HepG2 (cell line): Measurements from ENCODE around the gene ZBTB43. TPM values are rescaled to one million over a fixed set of nuclear protein-coding genes. Genes with fewer than 3 reads are reported as not detected.

ENCODE experiments used
- CCDC6 ChIP-seq: sonication (generic); formaldehyde crosslinking; IDR thresholded peaks from 2 replicates; pipeline ENCODE4 v1.8.1; 2022; ENCODE audit warnings: mild to moderate bottlenecking, missing genetic modification reagents, moderate library complexity
- HBP1 ChIP-seq: IDR thresholded peaks from 2 replicates; pipeline ENCODE4 v1.6.1; 2016; ENCODE audit warnings: low read depth, control low read depth
- IRF2 ChIP-seq: IDR thresholded peaks from 2 replicates; pipeline ENCODE4 v1.6.1; 2018; ENCODE audit warnings: missing genetic modification reagents, missing compliant biosample characterization
- SIN3B ChIP-seq: fragments of 150-350 bp; IDR thresholded peaks from 2 replicates; pipeline ENCODE4 v1.6.1; 2014; ENCODE audit warnings: low read length
- ZFP36L1 ChIP-seq: sonication (generic); formaldehyde crosslinking; IDR thresholded peaks from 2 replicates; pipeline ENCODE4 v1.8.0; 2022; ENCODE audit warnings: mild to moderate bottlenecking, missing genetic modification reagents, moderate library complexity
- ZNF33A ChIP-seq: sonication (generic); formaldehyde crosslinking; IDR thresholded peaks from 2 replicates; pipeline ENCODE4 v1.5.1; 2020; ENCODE audit warnings: missing genetic modification reagents, mild to moderate bottlenecking, moderate library complexity, borderline replicate concordance
- ZNF484 ChIP-seq: sonication (generic); formaldehyde crosslinking; IDR thresholded peaks from 2 replicates; pipeline ENCODE4 v1.5.1; 2020; ENCODE audit warnings: mild to moderate bottlenecking, low read depth, missing genetic modification reagents, borderline replicate concordance
- polyA plus RNA-seq, 8 experiments: library from polyadenylated mRNA; depleted of rRNA in 3 of 8; stranded (reverse) in 7 of 8; unstranded in 1 of 8; fragments of >200 nt; fragmentation: Illumina TruSeq in 4 of 8; extraction: Trizol in 4 of 8; gene quantifications; 2 replicates each; pipeline versions ENCODE4 v1.2.1 to v1.2.3, GENCODE V29; 2011 to 2016; ENCODE audit warnings: low read depth in 4 of 8, missing spikeins in 1 of 8, mixed read lengths in 1 of 8; ENCODE audit not compliant: insufficient read depth in 1 of 8
- total RNA-seq, 5 experiments: library from RNA; depleted of rRNA; stranded (reverse); fragments of >200 nt; fragmentation: Illumina TruSeq; extraction: Trizol; gene quantifications; 2 replicates each; pipeline ENCODE4 v1.2.3, GENCODE V29; 2016; ENCODE audit warnings: low read depth in 1 of 5
- TF ChIP-seq, protein P1 (sequence below): sonication (generic); formaldehyde crosslinking; IDR thresholded peaks from 2 replicates; pipeline ENCODE4 v1.4.0; 2020; ENCODE audit warnings: mild to moderate bottlenecking, missing genetic modification reagents
- TF ChIP-seq, protein P2 (sequence below): sonication (generic); formaldehyde crosslinking; IDR thresholded peaks from 2 replicates; pipeline ENCODE4 v1.9.0; 2022; ENCODE audit warnings: low read depth, missing genetic modification reagents
- TF ChIP-seq, protein P3 (sequence below): sonication (generic); formaldehyde crosslinking; IDR thresholded peaks from 2 replicates; pipeline ENCODE4 v1.5.1; 2020; ENCODE audit warnings: missing genetic modification reagents, mild to moderate bottlenecking, borderline replicate concordance

ZBTB43 gene
- total and polyA plus RNA-seq, 2 of the 13 experiments (the other 11 are each of a cell fraction or from before 2014, with no cell fraction given) = 7.1 to 31.4 TPM

- TF ChIP-seq, protein P1, sequence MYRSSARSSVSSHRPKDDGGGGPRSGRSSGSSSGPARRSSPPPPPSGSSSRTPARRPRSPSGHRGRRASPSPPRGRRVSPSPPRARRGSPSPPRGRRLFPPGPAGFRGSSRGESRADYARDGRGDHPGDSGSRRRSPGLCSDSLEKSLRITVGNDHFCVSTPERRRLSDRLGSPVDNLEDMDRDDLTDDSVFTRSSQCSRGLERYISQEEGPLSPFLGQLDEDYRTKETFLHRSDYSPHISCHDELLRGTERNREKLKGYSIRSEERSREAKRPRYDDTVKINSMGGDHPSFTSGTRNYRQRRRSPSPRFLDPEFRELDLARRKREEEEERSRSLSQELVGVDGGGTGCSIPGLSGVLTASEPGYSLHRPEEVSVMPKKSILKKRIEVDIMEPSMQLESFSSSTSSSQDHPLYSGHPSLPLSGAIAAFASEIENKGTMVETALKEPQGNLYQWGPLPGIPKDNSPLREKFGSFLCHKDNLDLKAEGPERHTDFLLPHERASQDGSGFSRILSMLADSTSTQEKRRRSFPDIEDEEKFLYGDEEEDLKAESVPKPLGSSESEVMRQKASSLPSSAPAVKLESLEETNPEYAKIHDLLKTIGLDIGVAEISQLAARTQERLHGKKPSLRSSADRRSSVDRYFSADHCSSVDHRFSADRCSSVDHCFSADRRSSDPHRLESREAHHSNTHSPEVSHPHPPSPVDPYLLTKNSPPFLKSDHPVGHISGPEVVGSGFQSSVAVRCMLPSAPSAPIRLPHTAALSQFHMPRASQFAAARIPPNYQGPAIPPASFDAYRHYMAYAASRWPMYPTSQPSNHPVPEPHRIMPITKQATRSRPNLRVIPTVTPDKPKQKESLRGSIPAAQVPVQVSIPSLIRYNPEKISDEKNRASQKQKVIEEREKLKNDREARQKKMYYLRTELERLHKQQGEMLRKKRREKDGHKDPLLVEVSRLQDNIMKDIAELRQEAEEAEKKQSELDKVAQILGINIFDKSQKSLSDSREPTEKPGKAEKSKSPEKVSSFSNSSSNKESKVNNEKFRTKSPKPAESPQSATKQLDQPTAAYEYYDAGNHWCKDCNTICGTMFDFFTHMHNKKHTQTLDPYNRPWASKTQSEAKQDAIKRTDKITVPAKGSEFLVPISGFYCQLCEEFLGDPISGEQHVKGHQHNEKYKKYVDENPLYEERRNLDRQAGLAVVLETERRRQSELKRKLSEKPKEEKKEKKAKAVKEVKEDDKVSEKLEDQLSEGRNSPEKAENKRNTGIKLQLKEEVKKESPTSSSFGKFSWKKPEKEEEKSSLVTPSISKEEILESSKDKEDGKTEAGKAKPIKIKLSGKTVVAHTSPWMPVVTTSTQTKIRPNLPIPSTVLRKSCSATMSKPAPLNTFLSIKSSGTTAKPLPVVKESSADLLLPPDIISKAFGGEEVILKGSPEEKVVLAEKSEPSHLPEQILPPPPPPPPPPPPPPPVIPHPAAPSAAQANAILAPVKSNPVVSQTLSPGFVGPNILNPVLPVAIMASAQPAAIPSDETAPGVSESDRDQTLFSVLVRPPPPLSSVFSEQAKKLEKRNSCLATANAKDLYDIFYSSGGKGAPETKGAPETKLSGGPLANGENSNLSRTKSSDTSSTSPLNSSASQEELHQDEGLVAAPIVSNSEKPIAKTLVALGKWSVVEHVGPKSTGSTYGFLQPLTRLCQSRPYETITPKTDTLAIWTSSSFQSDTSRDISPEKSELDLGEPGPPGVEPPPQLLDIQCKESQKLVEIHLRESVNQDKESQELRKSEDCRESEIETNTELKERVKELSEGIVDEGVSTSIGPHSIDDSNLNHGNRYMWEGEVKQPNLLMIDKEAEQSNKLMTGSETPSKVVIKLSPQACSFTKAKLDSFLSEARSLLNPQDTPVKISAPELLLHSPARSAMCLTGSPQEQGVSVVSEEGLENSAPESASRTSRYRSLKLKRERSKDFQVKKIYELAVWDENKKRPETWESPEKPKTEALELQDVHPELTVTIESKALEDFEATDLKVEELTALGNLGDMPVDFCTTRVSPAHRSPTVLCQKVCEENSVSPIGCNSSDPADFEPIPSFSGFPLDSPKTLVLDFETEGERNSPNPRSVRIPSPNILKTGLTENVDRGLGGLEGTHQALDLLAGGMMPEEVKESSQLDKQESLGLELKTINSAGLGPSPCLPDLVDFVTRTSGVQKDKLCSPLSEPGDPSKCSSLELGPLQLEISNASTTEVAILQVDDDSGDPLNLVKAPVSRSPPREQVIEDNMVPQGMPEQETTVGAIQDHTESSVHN = no peak
- TF ChIP-seq CCDC6 (CRISPR knock-in tag) (no peak), ZNF33A (CRISPR knock-in tag) (no peak), ZNF484 (CRISPR knock-in tag) (no peak), IRF2 (CRISPR knock-in tag) (0 out of 2 replicates have a peak, but pooled peaks have one; percentile 18), ZFP36L1 (CRISPR knock-in tag) (peak; percentile 12; the same call in 1 of the 2 replicates), HBP1 (peak; percentile 78; the same call in 1 of the 2 replicates), SIN3B (peak; percentile 63; the same call in 1 of the 2 replicates)
- TF ChIP-seq, protein P2, sequence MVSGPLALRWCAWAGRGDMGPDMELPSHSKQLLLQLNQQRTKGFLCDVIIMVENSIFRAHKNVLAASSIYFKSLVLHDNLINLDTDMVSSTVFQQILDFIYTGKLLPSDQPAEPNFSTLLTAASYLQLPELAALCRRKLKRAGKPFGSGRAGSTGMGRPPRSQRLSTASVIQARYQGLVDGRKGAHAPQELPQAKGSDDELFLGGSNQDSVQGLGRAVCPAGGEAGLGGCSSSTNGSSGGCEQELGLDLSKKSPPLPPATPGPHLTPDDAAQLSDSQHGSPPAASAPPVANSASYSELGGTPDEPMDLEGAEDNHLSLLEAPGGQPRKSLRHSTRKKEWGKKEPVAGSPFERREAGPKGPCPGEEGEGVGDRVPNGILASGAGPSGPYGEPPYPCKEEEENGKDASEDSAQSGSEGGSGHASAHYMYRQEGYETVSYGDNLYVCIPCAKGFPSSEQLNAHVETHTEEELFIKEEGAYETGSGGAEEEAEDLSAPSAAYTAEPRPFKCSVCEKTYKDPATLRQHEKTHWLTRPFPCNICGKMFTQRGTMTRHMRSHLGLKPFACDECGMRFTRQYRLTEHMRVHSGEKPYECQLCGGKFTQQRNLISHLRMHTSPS (CRISPR knock-in tag) = no peak
- TF ChIP-seq, protein P3, sequence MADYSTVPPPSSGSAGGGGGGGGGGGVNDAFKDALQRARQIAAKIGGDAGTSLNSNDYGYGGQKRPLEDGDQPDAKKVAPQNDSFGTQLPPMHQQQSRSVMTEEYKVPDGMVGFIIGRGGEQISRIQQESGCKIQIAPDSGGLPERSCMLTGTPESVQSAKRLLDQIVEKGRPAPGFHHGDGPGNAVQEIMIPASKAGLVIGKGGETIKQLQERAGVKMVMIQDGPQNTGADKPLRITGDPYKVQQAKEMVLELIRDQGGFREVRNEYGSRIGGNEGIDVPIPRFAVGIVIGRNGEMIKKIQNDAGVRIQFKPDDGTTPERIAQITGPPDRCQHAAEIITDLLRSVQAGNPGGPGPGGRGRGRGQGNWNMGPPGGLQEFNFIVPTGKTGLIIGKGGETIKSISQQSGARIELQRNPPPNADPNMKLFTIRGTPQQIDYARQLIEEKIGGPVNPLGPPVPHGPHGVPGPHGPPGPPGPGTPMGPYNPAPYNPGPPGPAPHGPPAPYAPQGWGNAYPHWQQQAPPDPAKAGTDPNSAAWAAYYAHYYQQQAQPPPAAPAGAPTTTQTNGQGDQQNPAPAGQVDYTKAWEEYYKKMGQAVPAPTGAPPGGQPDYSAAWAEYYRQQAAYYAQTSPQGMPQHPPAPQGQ (CRISPR knock-in tag) = no peak
These were observed 868 bp downstream of the ZBTB43 start (continued) for GRCh38 chr9:126805554-126806262.
